Lung (tissue), 12 donors: ENCODE measurements around the gene DIPK1A. TPM values are rescaled to one million over a fixed set of nuclear protein-coding genes. Genes with fewer than 3 reads are reported as not detected.

Experiments used
- ATAC-seq: fragments of 200-7000 bp; cut with Tn5 transposase; one replicate; pipeline ENCODE4 v1.9.1; 2020; ENCODE audit warnings: moderate number of reproducible peaks; ENCODE audit not compliant: insufficient read depth, low FRiP score
- DNase-seq, 3 donors: peaks; one replicate each; pipeline ENCODE4 v3.0.0-alpha.2; 2013 to 2017
- H3K27ac ChIP-seq, 2 donors: one replicate each; pipeline ENCODE4 v1.5.1; 2013; ENCODE audit warnings: mild to moderate bottlenecking in 2 of 2, moderate library complexity in 2 of 2, control low read depth in 1 of 2, inconsistent platforms in 1 of 2, low read depth in 1 of 2, low read length in 1 of 2
- H3K27me3 ChIP-seq, 3 donors: one replicate each; pipeline ENCODE4 v1.5.1; 2013; ENCODE audit warnings: low read length in 2 of 3; ENCODE audit not compliant: control insufficient read depth in 3 of 3, insufficient read depth in 3 of 3
- H3K36me3 ChIP-seq, 4 donors: one replicate each; pipeline ENCODE4 v1.5.1; 2013; ENCODE audit warnings: low read length in 4 of 4, mild to moderate bottlenecking in 1 of 4, moderate library complexity in 1 of 4; ENCODE audit not compliant: control insufficient read depth in 4 of 4, insufficient read depth in 4 of 4
- H3K4me1 ChIP-seq, 5 donors: one replicate each; pipeline ENCODE4 v1.5.1; 2013; ENCODE audit warnings: low read length in 5 of 5, mild to moderate bottlenecking in 2 of 5, moderate library complexity in 1 of 5; ENCODE audit not compliant: control insufficient read depth in 5 of 5, insufficient read depth in 5 of 5
- H3K4me3 ChIP-seq: one replicate; pipeline ENCODE4 v1.5.1; 2013; ENCODE audit warnings: mild to moderate bottlenecking, control low read depth, moderate library complexity
- H3K9ac ChIP-seq, 2 donors: one replicate each; pipeline ENCODE4 v1.5.1; 2013; ENCODE audit warnings: low read length in 2 of 2, control low read depth in 1 of 2; ENCODE audit not compliant: insufficient read depth in 1 of 2
- H3K9me3 ChIP-seq, 4 donors: one replicate each; pipeline ENCODE4 v1.5.1; 2013; ENCODE audit warnings: low read length in 3 of 4, mild to moderate bottlenecking in 1 of 4, moderate library complexity in 1 of 4; ENCODE audit not compliant: control insufficient read depth in 4 of 4, insufficient read depth in 3 of 4
- CTCF ChIP-seq: IDR thresholded peaks from 2 replicates; pipeline ENCODE4 v1.5.1; 2012; ENCODE audit warnings: mild to moderate bottlenecking; ENCODE audit errors: control extremely low read depth, extremely low read depth
- WGBS, 2 donors: extraction: QIAGEN DNeasy Blood & Tissue Kit; methylation state at CpG; one replicate each; pipeline ENCODE4 v1.1.7; 2013; 5-methylcytosine and 5-hydroxymethylcytosine counted together
- polyA plus RNA-seq, 2 donors: library from polyadenylated mRNA; stranded (reverse); fragments of 200-250 nt; gene quantifications; one replicate each; pipeline ENCODE4 v1.2.1, GENCODE V29; 2013
- total RNA-seq, 2 donors: library from RNA; depleted of rRNA in 1 of 2; stranded (reverse); fragments of >200 nt in 1 of 2; gene quantifications; one replicate each; pipeline ENCODE4 v1.2.1, GENCODE V29; 2014 to 2021
- donor health status: control.
- donor health status: control.
- donor health status: Bipolar disorder and iron deficiency.
- donor health status: healthy.
- donor health status: DM: yes; HTN: yes; CAD: no.

Gene DIPK1A
- total and polyA plus RNA-seq, 4 donors: 2.3 to 8.0 (median 4.1) TPM

- peaks cover 0 to 1% (median 0%) of the 10 kb centered on the region in 5 donors for H3K4me1 ChIP-seq
- DNase-seq: no peak
- no peak for TF ChIP-seq CTCF
- no peak overlapping the region for H3K27ac ChIP-seq
- WGBS, 2 donors: 98 to 100% methylated on average over 1 of the region's 1 CpG
- no peaks in the 10 kb centered on the region for H3K27me3 ChIP-seq
- no peaks in the 10 kb centered on the region for H3K9me3 ChIP-seq
- no peak for ATAC-seq
- H3K4me3 ChIP-seq: no peak overlapping the region
- H3K9ac ChIP-seq: no peak overlapping the region
- no peaks in the 10 kb centered on the region for H3K36me3 ChIP-seq
Observed at GRCh38 chr1:92992877-92993276, 31.6 kb upstream of the DIPK1A start.

- no peak overlapping the region for H3K9ac ChIP-seq
- no peak for TF ChIP-seq CTCF
- DNase-seq (no peak), ATAC-seq (no peak)
- H3K4me1 ChIP-seq: peaks cover 0 to 1% (median 0%) of the 10 kb centered on the region in 5 donors
- H3K36me3 ChIP-seq: no peaks in the 10 kb centered on the region
- no peaks in the 10 kb centered on the region for H3K27me3 ChIP-seq
- H3K9me3 ChIP-seq: no peaks in the 10 kb centered on the region
- no peak overlapping the region for H3K4me3 ChIP-seq
- H3K27ac ChIP-seq: no peak overlapping the region
Observed at GRCh38 chr1:92992054-92992453, 30.8 kb upstream of the DIPK1A start.

- 17 to 21% methylated on average over 1 of the region's 1 CpG for WGBS, 2 donors
- no peak for ATAC-seq
- H3K9me3 ChIP-seq: no peaks in the 10 kb centered on the region
Observed at GRCh38 chr1:92990828-92991227, 29.6 kb upstream of the DIPK1A start.

More at GRCh38 chr1:92990828-92991227, 29.6 kb upstream of the DIPK1A start:
- Histone ChIP-seq H3K27ac (no peak overlapping the region), H3K9ac (no peak overlapping the region), H3K4me1 (peaks cover 0 to 1% (median 0%) of the 10 kb centered on the region in 5 donors), H3K4me3 (no peak overlapping the region), H3K27me3 (no peaks in the 10 kb centered on the region), H3K36me3 (no peaks in the 10 kb centered on the region)
- TF ChIP-seq CTCF: no peak
- no peak for DNase-seq
